Endothelial cell (in vitro differentiated cells): Measurements from ENCODE around the gene SLC5A4. TPM values are rescaled to one million over a fixed set of nuclear protein-coding genes. Genes with fewer than 3 reads are reported as not detected.
"Not testable (repeated sequence)": the region's sequence is repeated elsewhere in the genome, so short reads cannot be mapped to it uniquely, and the experiment has no call there.

ENCODE experiments used
- DNase-seq: peaks from one replicate; pipeline ENCODE4 v3.0.0; 2021; ENCODE audit warnings: low spot score
- H3K27ac Mint-ChIP-seq: one replicate; pipeline ENCODE4 v1.8.0; 2021; ENCODE audit warnings: mixed read lengths, inconsistent platforms; ENCODE audit not compliant: unreplicated experiment
- H3K27me3 Mint-ChIP-seq: one replicate; pipeline ENCODE4 v1.8.0; 2021; ENCODE audit warnings: mild to moderate bottlenecking, moderate library complexity, mixed read lengths, inconsistent platforms; ENCODE audit not compliant: unreplicated experiment
- H3K36me3 Mint-ChIP-seq: one replicate; pipeline ENCODE4 v1.8.0; 2021; ENCODE audit warnings: mild to moderate bottlenecking, low read depth, mixed read lengths, inconsistent platforms; ENCODE audit not compliant: unreplicated experiment
- H3K4me1 Mint-ChIP-seq: one replicate; pipeline ENCODE4 v1.8.0; 2021; ENCODE audit warnings: mild to moderate bottlenecking, mixed read lengths, inconsistent platforms; ENCODE audit not compliant: unreplicated experiment
- H3K4me3 Mint-ChIP-seq: one replicate; pipeline ENCODE4 v1.8.0; 2021; ENCODE audit warnings: mild to moderate bottlenecking, mixed read lengths, inconsistent platforms; ENCODE audit not compliant: unreplicated experiment
- H3K9me3 Mint-ChIP-seq: one replicate; pipeline ENCODE4 v1.8.0; 2021; ENCODE audit warnings: mixed read lengths, inconsistent platforms; ENCODE audit not compliant: unreplicated experiment
- CTCF ChIP-seq: fragments of 200-600 bp; sonication (generic); IDR thresholded peaks from one replicate; pipeline ENCODE4 v1.5.0; 2021; ENCODE audit warnings: antibody characterized with exemption; ENCODE audit not compliant: unreplicated experiment
- total RNA-seq: library from RNA; stranded (reverse); fragmentation: NEBNext Ultra II Directional; extraction: Animal tissue kit (Norgen Biotek cat#: 25700); gene quantifications from one replicate; pipeline ENCODE4 v1.2.1, GENCODE V29; 2021; ENCODE audit not compliant: unreplicated experiment

The SLC5A4 gene
- total RNA-seq, 1 donor from 2014 or later, result not detected

GRCh38 chr22:32270641-32271369, 15.7 kb upstream of the SLC5A4 start:
- Mint-ChIP-seq H3K4me3 (no peak overlapping the region), H3K9me3 (no peaks in the 10 kb centered on the region)
- no peak for TF ChIP-seq CTCF

GRCh38 chr22:32269316-32269715, 14.2 kb upstream of the SLC5A4 start:
- Mint-ChIP-seq H3K9me3 (no peaks in the 10 kb centered on the region), H3K4me3 (no peak overlapping the region), H3K4me1 (peaks cover 9% of the 10 kb centered on the region), H3K27ac (no peak overlapping the region), H3K36me3 (peaks cover 23% of the 10 kb centered on the region), H3K27me3 (no peaks in the 10 kb centered on the region)
- TF ChIP-seq CTCF, result no peak
- DNase-seq, result no peak

More at GRCh38 chr22:32270641-32271369, 15.7 kb upstream of the SLC5A4 start:
- no peak overlapping the region for H3K27ac Mint-ChIP-seq
- no peak for DNase-seq
- H3K27me3 Mint-ChIP-seq, result no peaks in the 10 kb centered on the region
- peaks cover 5% of the 10 kb centered on the region for H3K4me1 Mint-ChIP-seq
- H3K36me3 Mint-ChIP-seq, result peaks cover 23% of the 10 kb centered on the region

GRCh38 chr22:32267011-32267410, 11.9 kb upstream of the SLC5A4 start:
- DNase-seq, result no peak
- Mint-ChIP-seq H3K4me1 (peaks cover 11% of the 10 kb centered on the region), H3K36me3 (peaks cover 21% of the 10 kb centered on the region), H3K27me3 (no peaks in the 10 kb centered on the region), H3K27ac (no peak overlapping the region), H3K9me3 (no peaks in the 10 kb centered on the region), H3K4me3 (no peak overlapping the region)
- no peak for TF ChIP-seq CTCF

- H3K4me1 Mint-ChIP-seq, result peaks cover 11% of the 10 kb centered on the region
- H3K4me3 Mint-ChIP-seq, result no peak overlapping the region
- no peaks in the 10 kb centered on the region for H3K9me3 Mint-ChIP-seq
- peaks cover 13% of the 10 kb centered on the region for H3K36me3 Mint-ChIP-seq
- TF ChIP-seq CTCF, result peak; percentile 85
- peak overlapping the region; percentile 49 for H3K27ac Mint-ChIP-seq
- DNase-seq, result peak; percentile 73
- H3K27me3 Mint-ChIP-seq, result no peaks in the 10 kb centered on the region
Measured at GRCh38 chr22:32265882-32266767, 11.0 kb upstream of the SLC5A4 start.

- H3K36me3 Mint-ChIP-seq, H3K27me3 Mint-ChIP-seq, H3K9me3 Mint-ChIP-seq, DNase-seq, H3K4me3 Mint-ChIP-seq, H3K27ac Mint-ChIP-seq: not testable (repeated sequence)
- H3K4me1 Mint-ChIP-seq, result peaks cover 23% of the 10 kb centered on the region
Measured at GRCh38 chr22:32263678-32264077, 8.5 kb upstream of the SLC5A4 start.
